ENCODE data around the gene VSX1. TPM values are rescaled to one million over a fixed set of nuclear protein-coding genes. Genes with fewer than 3 reads are reported as not detected.

VSX1 gene
- total RNA-seq, 1 donor, result not detected

- H3K4me3 ChIP-seq (ENCODE audit: low read depth, low read length), result no peak overlapping the region
- TF ChIP-seq CTCF (IDR thresholded peaks at IDR 0.05; ENCODE audit: insufficient read depth, low read depth, low read length), result no peak
- DNase-seq (ENCODE audit: low read depth), result no peak
These were observed 6.3 kb upstream of the VSX1 start for GRCh38 chr20:25088267-25088666.

- DNase-seq (ENCODE audit: low read depth), result no peak
- TF ChIP-seq CTCF (IDR thresholded peaks at IDR 0.05; ENCODE audit: insufficient read depth, low read depth, low read length), result no peak
- no peak overlapping the region for H3K4me3 ChIP-seq (ENCODE audit: low read depth, low read length)
These were observed 5.4 kb upstream of the VSX1 start for GRCh38 chr20:25087186-25087929.

- no peak for TF ChIP-seq CTCF (IDR thresholded peaks at IDR 0.05; ENCODE audit: insufficient read depth, low read depth, low read length)
- no peak overlapping the region for H3K4me3 ChIP-seq (ENCODE audit: low read depth, low read length)
- no peak for DNase-seq (ENCODE audit: low read depth)
These were observed 4.0 kb upstream of the VSX1 start for GRCh38 chr20:25085756-25086495.

- no peak for TF ChIP-seq CTCF (IDR thresholded peaks at IDR 0.05; ENCODE audit: insufficient read depth, low read depth, low read length)
- DNase-seq (ENCODE audit: low read depth), result no peak
- no peak overlapping the region for H3K4me3 ChIP-seq (ENCODE audit: low read depth, low read length)
These were observed 2.8 kb upstream of the VSX1 start for GRCh38 chr20:25084626-25085187.

- no peak for DNase-seq (ENCODE audit: low read depth)
- no peak overlapping the region for H3K4me3 ChIP-seq (ENCODE audit: low read depth, low read length)
- TF ChIP-seq CTCF (IDR thresholded peaks at IDR 0.05; ENCODE audit: insufficient read depth, low read depth, low read length), result peak; percentile 24
These were observed 2.1 kb upstream of the VSX1 start for GRCh38 chr20:25083773-25084625.

GRCh38 chr20:25083141-25083772 is 1.3 kb upstream of the VSX1 start:
- no peak overlapping the region for H3K4me3 ChIP-seq (ENCODE audit: low read depth, low read length)
- TF ChIP-seq CTCF (IDR thresholded peaks at IDR 0.05; ENCODE audit: insufficient read depth, low read depth, low read length), result no peak
- DNase-seq (ENCODE audit: low read depth), result no peak

All from fibroblast of villous mesenchyme (primary cell).